ENCODE data around the gene PPRC1.

Gene PPRC1

DNA sequence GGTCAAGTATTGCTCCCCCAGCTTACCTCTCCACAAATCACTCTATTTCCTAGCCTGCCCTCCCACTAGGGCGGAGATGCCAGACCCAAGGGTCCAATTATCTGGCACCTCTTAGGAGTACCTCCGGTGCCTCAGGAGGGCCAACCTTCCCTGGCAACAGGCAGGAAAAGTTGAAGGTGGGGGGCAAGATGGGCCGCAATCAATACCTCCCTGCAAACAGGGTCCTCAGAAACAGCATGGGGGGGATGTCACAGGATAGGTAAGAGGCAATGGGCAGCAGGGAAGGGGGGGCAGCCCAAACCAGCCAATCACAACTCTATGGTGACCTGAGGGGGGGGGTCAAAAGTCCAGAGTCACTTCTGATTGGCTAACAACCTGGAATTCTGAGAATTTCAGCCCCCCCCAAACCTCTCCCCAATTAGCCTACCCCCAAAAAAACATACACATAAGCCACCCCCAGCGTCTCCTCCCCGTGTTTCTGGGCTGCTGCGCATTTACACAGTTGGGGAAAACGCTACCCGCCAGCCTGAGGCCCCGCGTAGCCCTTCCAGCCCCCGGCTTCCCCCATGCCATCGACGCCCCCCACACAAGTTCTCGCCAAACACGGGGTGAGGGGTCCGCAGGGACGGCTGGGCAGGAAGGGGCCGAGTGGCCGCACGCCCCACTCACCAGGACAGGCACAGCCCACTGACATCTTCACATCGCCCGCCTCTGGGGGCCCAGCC lies 13.3 kb upstream of the PPRC1 start:
- TF ChIP-seq, protein P1, sequence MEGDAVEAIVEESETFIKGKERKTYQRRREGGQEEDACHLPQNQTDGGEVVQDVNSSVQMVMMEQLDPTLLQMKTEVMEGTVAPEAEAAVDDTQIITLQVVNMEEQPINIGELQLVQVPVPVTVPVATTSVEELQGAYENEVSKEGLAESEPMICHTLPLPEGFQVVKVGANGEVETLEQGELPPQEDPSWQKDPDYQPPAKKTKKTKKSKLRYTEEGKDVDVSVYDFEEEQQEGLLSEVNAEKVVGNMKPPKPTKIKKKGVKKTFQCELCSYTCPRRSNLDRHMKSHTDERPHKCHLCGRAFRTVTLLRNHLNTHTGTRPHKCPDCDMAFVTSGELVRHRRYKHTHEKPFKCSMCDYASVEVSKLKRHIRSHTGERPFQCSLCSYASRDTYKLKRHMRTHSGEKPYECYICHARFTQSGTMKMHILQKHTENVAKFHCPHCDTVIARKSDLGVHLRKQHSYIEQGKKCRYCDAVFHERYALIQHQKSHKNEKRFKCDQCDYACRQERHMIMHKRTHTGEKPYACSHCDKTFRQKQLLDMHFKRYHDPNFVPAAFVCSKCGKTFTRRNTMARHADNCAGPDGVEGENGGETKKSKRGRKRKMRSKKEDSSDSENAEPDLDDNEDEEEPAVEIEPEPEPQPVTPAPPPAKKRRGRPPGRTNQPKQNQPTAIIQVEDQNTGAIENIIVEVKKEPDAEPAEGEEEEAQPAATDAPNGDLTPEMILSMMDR (IDR thresholded peaks at IDR 0.05; ENCODE audit: insufficient read depth, low read length, poor library complexity, severe bottlenecking): no peak
- TF ChIP-seq EZH2phosphoT487 (conservative IDR thresholded peaks at IDR 0.05; ENCODE audit: low read length): no peak
- Histone ChIP-seq H3K9ac (ENCODE audit: low read length) (peak overlapping the region; percentile 87), H3K9me3 (ENCODE audit: insufficient read depth, low read length) (no peaks in the 10 kb centered on the region), H4K20me1 (ENCODE audit: low read depth, low read length) (no peaks in the 10 kb centered on the region), H3F3A (ENCODE audit: insufficient read depth) (peaks cover 39% of the 10 kb centered on the region), H3K36me3 (ENCODE audit: low read length) (no peaks in the 10 kb centered on the region), H3K4me3 (ENCODE audit: insufficient read depth, low read length, poor library complexity, severe bottlenecking) (peak overlapping the region; percentile 70), H3K27me3 (ENCODE audit: low read length) (no peaks in the 10 kb centered on the region), H2AFZ (ENCODE audit: low read depth, low read length, severe bottlenecking) (peak overlapping the region; percentile 35), H3K79me2 (ENCODE audit: insufficient read depth, low read length) (peaks cover 44% of the 10 kb centered on the region), H3K4me2 (ENCODE audit: low read depth, low read length, poor library complexity, severe bottlenecking) (peak overlapping the region; percentile 89), H3K9me2 (replicated peaks; ENCODE audit: insufficient read depth, low read length) (no peaks in the 10 kb centered on the region), H3K27ac (ENCODE audit: low read depth, low read length) (peak overlapping the region; percentile 78)

DNA sequence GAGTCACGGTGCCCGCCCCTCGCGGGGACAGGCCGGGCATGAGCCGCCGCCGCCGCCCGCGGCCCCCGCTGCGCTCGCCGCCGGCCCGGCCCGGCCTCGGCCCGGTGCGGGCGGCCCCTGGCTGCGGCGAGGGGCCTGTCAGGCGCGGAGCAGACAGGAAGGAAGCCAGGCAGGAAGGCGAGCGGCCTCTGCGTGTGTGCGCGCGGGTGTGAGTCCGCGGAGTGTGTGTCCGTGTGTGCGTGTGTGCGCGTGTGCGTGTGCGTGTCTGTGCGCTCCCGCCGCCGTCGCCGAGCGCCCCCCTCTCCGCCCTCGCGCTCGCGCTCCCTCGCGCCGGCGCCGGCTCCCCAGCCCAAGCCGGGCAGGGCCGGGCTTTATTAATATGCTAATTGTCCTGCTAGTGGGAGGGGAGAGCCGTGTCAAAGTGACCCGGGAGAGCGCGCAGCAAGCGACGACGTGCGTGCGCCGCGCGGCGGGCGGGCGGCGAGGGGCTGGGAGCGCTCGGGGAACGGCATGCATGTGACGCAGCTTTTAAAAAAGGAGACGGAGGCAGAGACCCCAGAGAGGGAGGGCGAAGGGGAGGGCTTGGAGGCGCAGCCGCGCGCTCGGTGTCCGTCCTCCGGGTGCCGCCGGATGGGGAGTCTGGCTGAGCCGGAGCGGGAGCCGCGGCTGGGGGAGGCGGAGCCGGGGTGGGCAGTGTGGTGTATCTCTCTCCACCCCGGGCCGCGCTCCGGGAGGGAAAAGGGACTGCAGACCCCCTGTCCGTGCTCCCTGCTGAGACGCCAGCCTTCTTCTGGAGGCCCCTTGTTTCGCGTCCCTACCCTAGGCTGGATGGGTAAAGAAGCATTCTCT lies 12.5 kb upstream of the PPRC1 start, which contains the start of gene LDB1:
Gene LDB1 (minus strand): TSS at position 227 of the 849 bp plus-strand sequence. CDS start 258 bp downstream, outside the sequence.
- peak within 1 kb of the TSS; percentile 81 for H2AFZ ChIP-seq (ENCODE audit: low read depth, low read length, severe bottlenecking)
- TF ChIP-seq, protein P1 (IDR thresholded peaks at IDR 0.05; ENCODE audit: insufficient read depth, low read length, poor library complexity, severe bottlenecking): no peak
- no peak for TF ChIP-seq EZH2phosphoT487 (conservative IDR thresholded peaks at IDR 0.05; ENCODE audit: low read length)
- peaks cover 39% of the 10 kb centered on the region for H3F3A ChIP-seq (ENCODE audit: insufficient read depth)
- no peaks in the 10 kb centered on the region for H3K27me3 ChIP-seq (ENCODE audit: low read length)
- no peaks in the 10 kb centered on the region for H3K9me2 ChIP-seq (replicated peaks; ENCODE audit: insufficient read depth, low read length)
- H3K9ac ChIP-seq (ENCODE audit: low read length): peak within 1 kb of the TSS; percentile 87
- H3K9me3 ChIP-seq (ENCODE audit: insufficient read depth, low read length): no peaks in the 10 kb centered on the region
- peaks cover 39% of the 10 kb centered on the region for H3K79me2 ChIP-seq (ENCODE audit: insufficient read depth, low read length)
- no peaks in the 10 kb centered on the region for H3K36me3 ChIP-seq (ENCODE audit: low read length)
- peak within 1 kb of the TSS; percentile 78 for H3K27ac ChIP-seq (ENCODE audit: low read depth, low read length)
- H3K4me3 ChIP-seq (ENCODE audit: insufficient read depth, low read length, poor library complexity, severe bottlenecking): peak within 1 kb of the TSS; percentile 70
- H3K4me2 ChIP-seq (ENCODE audit: low read depth, low read length, poor library complexity, severe bottlenecking): peak within 1 kb of the TSS; percentile 89
- no peaks in the 10 kb centered on the region for H4K20me1 ChIP-seq (ENCODE audit: low read depth, low read length)

DNA sequence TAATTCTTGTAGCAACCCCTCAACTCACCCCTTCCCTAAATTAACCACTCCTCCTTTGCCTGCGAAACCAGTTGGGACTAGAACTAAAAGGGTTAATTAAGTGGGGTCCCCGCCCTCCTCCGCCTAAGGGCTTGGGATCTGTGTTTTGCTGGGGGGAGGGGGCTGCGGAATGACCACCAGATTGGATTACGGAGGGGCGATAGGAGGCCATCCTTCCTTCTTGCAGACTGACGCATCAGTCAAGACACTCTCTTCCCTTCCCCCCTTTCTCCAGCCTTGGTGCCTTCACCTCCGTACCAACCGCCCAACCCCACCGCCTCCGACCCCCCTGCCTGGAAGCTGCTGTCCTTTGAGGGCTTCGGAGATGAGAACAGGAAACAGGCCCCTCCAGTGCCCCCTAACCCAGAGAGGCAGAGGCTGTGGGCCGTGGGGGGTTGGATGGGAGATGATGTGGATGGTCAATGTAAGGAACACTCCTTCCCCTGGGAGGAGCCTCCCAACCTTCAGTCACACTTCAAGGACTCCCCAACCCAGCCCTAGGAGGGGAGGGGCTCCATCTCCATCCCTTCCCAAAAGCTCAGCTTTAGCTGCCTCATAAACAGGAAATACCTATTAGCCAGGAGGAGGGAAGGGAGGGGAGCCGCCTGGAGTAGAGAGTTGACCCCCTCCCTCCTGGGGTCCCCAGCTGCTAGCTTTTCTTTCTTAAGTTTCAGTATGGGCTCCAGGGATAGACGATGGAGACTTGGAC lies 11.7 kb upstream of the PPRC1 start:
- Histone ChIP-seq H3K79me2 (ENCODE audit: insufficient read depth, low read length) (peaks cover 31% of the 10 kb centered on the region), H3K36me3 (ENCODE audit: low read length) (no peaks in the 10 kb centered on the region), H3F3A (ENCODE audit: insufficient read depth) (peaks cover 33% of the 10 kb centered on the region), H2AFZ (ENCODE audit: low read depth, low read length, severe bottlenecking) (peak overlapping the region; percentile 81), H3K4me2 (ENCODE audit: low read depth, low read length, poor library complexity, severe bottlenecking) (peak overlapping the region; percentile 89), H3K9me3 (ENCODE audit: insufficient read depth, low read length) (no peaks in the 10 kb centered on the region), H3K9ac (ENCODE audit: low read length) (peak overlapping the region; percentile 87), H3K27ac (ENCODE audit: low read depth, low read length) (peak overlapping the region; percentile 78; the same call in 1 of the 2 replicates), H4K20me1 (ENCODE audit: low read depth, low read length) (no peaks in the 10 kb centered on the region), H3K27me3 (ENCODE audit: low read length) (no peaks in the 10 kb centered on the region), H3K4me3 (ENCODE audit: insufficient read depth, low read length, poor library complexity, severe bottlenecking) (peak overlapping the region; percentile 70), H3K9me2 (replicated peaks; ENCODE audit: insufficient read depth, low read length) (no peaks in the 10 kb centered on the region)
- TF ChIP-seq, protein P1 (IDR thresholded peaks at IDR 0.05; ENCODE audit: insufficient read depth, low read length, poor library complexity, severe bottlenecking): no peak
- TF ChIP-seq EZH2phosphoT487 (conservative IDR thresholded peaks at IDR 0.05; ENCODE audit: low read length): no peak
